HepG2 (cell line): ENCODE measurements around the gene BANP. TPM values are rescaled to one million over a fixed set of nuclear protein-coding genes. Genes with fewer than 3 reads are reported as not detected.
A peak's percentile ranks its signal among the peaks of the same experiment; 100 is the strongest.

Experiments
- ATAC-seq: fragments of 200-7000 bp; cut with Tn5 transposase; 3 replicates; pipeline ENCODE4 v1.9.1; 2020; ENCODE audit warnings: mild to moderate bottlenecking, moderate library complexity
- BruUV-seq: library from RNA; stranded (reverse); fragments of 400-500 nt; replicated peaks from 2 replicates; lab custom pipeline; 2021; lab: Mats Ljungman, UMichigan
- CTCF ChIA-PET: fragments of 300-600 bp; formaldehyde crosslinking; extraction: SDS; loops from one replicate; lab custom pipeline; 2021; ENCODE audit warnings: low total read pairs, inconsistent platforms, low intra/inter-chr PET ratio; lab: Yijun Ruan, JAX
- POLR2A ChIA-PET: fragments of 350-600 bp; sonication (Branson Sonifier 250); formaldehyde crosslinking; loops from one replicate; lab custom pipeline; 2020; ENCODE audit warnings: antibody characterized with exemption, inconsistent platforms; lab: Yijun Ruan, JAX
- DNase-seq: peaks from one replicate; pipeline ENCODE4 v3.0.0-alpha.2; 2015; ENCODE audit warnings: low spot score
- FAIRE-seq: peaks from 3 replicates; lab custom pipeline; 2011; peaks lifted over from hg19 to GRCh38; lab: Jason Lieb, UNC
- H2AFZ ChIP-seq: one replicate; pipeline ENCODE4 v1.6.1; 2011; ENCODE audit warnings: low read length, inconsistent platforms
- H3K27ac ChIP-seq: fragments of 300-600 bp; 3 replicates; pipeline ENCODE4 v1.8.0; 2011; ENCODE audit warnings: mixed run types, mild to moderate bottlenecking, mixed read lengths, low read length, inconsistent platforms; ENCODE audit not compliant: insufficient read depth; ENCODE audit errors: extremely low read length
- H3K27me3 ChIP-seq, 2 experiments: fragments of 200-600 bp in 1 of 2; 2 replicates in 1 of 2; 3 replicates in 1 of 2; pipeline versions ENCODE4 v1.6.0 to v1.8.0; 2011; ENCODE audit warnings: low read length in 2 of 2, mild to moderate bottlenecking in 2 of 2, moderate library complexity in 2 of 2, inconsistent platforms in 1 of 2; ENCODE audit not compliant: insufficient read depth in 2 of 2, control insufficient read depth in 1 of 2
- H3K36me3 ChIP-seq, 2 experiments: fragments of 200-600 bp in 1 of 2; replicated peaks in 1 of 2; 2 replicates in 1 of 2; 3 replicates in 1 of 2; pipeline versions ENCODE4 v1.5.1 to v1.8.0; 2011; ENCODE audit warnings: low read length in 2 of 2, inconsistent platforms in 1 of 2; ENCODE audit not compliant: insufficient read depth in 2 of 2, control insufficient read depth in 1 of 2
- H3K4me1 ChIP-seq: 2 replicates; pipeline ENCODE4 v1.5.1; 2012; ENCODE audit warnings: low read length, inconsistent platforms; ENCODE audit not compliant: insufficient read depth
- H3K4me2 ChIP-seq: 2 replicates; pipeline ENCODE4 v1.6.0; 2011; ENCODE audit warnings: low read depth, low read length, inconsistent platforms
- H3K4me3 ChIP-seq, 3 experiments: fragments of 200-600 bp in 1 of 3; sonication (generic), shearing (Covaris generic) in 1 of 3; replicated peaks in 1 of 3; 2 replicates each; pipeline ENCODE4 v1.5.1; 2011 to 2016; ENCODE audit warnings: low read length in 3 of 3, inconsistent platforms in 2 of 3, low read depth in 2 of 3, mild to moderate bottlenecking in 2 of 3, control low read depth in 1 of 3, mixed read lengths in 1 of 3; ENCODE audit not compliant: insufficient read depth in 1 of 3
- H3K79me2 ChIP-seq: one replicate; pipeline ENCODE4 v1.6.1; 2011; ENCODE audit warnings: low read length, inconsistent platforms; ENCODE audit not compliant: insufficient read depth
- H3K9ac ChIP-seq: 2 replicates; pipeline ENCODE4 v1.6.0; 2011; ENCODE audit warnings: mild to moderate bottlenecking, low read depth, low read length, inconsistent platforms; ENCODE audit not compliant: insufficient read depth
- H3K9me3 ChIP-seq: 2 replicates; pipeline ENCODE4 v1.5.1; 2012; ENCODE audit warnings: mild to moderate bottlenecking, low read length
- H4K20me1 ChIP-seq: 2 replicates; pipeline ENCODE4 v1.6.0; 2011; ENCODE audit warnings: inconsistent platforms, mild to moderate bottlenecking, low read length, moderate library complexity; ENCODE audit not compliant: insufficient read depth
- AGO2 ChIP-seq: fragments of 200-400 bp; formaldehyde crosslinking; optimal IDR thresholded peaks from 2 replicates; pipeline ENCODE3; 2017; ENCODE audit warnings: mild to moderate bottlenecking, low read depth, low read length, moderate library complexity
- MAZ ChIP-seq, 2 experiments: sonication (generic) in 1 of 2; formaldehyde crosslinking in 1 of 2; IDR thresholded peaks; 2 replicates each; pipeline versions ENCODE4 v1.5.0 to v1.6.1; 2012 to 2020; ENCODE audit warnings: low read depth in 2 of 2, mild to moderate bottlenecking in 2 of 2, borderline replicate concordance in 1 of 2, improper control_type of control experiment in 1 of 2, low read length in 1 of 2, missing genetic modification reagents in 1 of 2, moderate library complexity in 1 of 2
- POGZ ChIP-seq: sonication (generic); formaldehyde crosslinking; IDR thresholded peaks from 2 replicates; pipeline ENCODE4 v1.4.0; 2020; ENCODE audit warnings: mild to moderate bottlenecking, missing genetic modification reagents
- TRAFD1 ChIP-seq: sonication (generic); formaldehyde crosslinking; IDR thresholded peaks from 2 replicates; pipeline ENCODE4 v1.5.1; 2020; ENCODE audit warnings: missing genetic modification reagents, mild to moderate bottlenecking, borderline replicate concordance
- ZBTB43 ChIP-seq: sonication (generic); formaldehyde crosslinking; conservative IDR thresholded peaks from 2 replicates; pipeline ENCODE4 v1.4.0; 2020; ENCODE audit warnings: missing genetic modification reagents
- ZNF747 ChIP-seq: sonication (generic); formaldehyde crosslinking; IDR thresholded peaks from 2 replicates; pipeline ENCODE4 v1.8.1; 2023; ENCODE audit warnings: missing genetic modification reagents, mild to moderate bottlenecking, borderline replicate concordance
- WGBS: methylation state at CpG from one replicate; pipeline ENCODE4 v1.1.6; 2017; ENCODE audit warnings: low lambda C conversion rate; 5-methylcytosine and 5-hydroxymethylcytosine counted together
- in situ Hi-C: cut with HindIII; loops from 2 replicates; pipeline ENCODE4 v1.10.0; 2017; ENCODE audit warnings: low pct_unique_long_range_greater_than_20kb; ENCODE audit not compliant: extremely low pct_ligation_motif_present
- intact Hi-C: fragments of 100-400 bp; cut with micrococcal nuclease; formaldehyde crosslinking; loops from one replicate; pipeline ENCODE4 v1.10.0; 2022; ENCODE audit not compliant: unreplicated experiment
- polyA plus RNA-seq, 8 experiments: library from polyadenylated mRNA; depleted of rRNA in 3 of 8; stranded (reverse) in 7 of 8; unstranded in 1 of 8; fragments of >200 nt; fragmentation: Illumina TruSeq in 4 of 8; extraction: Trizol in 4 of 8; gene quantifications; 2 replicates each; pipeline versions ENCODE4 v1.2.1 to v1.2.3, GENCODE V29; 2011 to 2016; ENCODE audit warnings: low read depth in 4 of 8, missing spikeins in 1 of 8, mixed read lengths in 1 of 8; ENCODE audit not compliant: insufficient read depth in 1 of 8
- total RNA-seq, 5 experiments: library from RNA; depleted of rRNA; stranded (reverse); fragments of >200 nt; fragmentation: Illumina TruSeq; extraction: Trizol; gene quantifications; 2 replicates each; pipeline ENCODE4 v1.2.3, GENCODE V29; 2016; ENCODE audit warnings: low read depth in 1 of 5
- TF ChIP-seq, protein P1 (sequence below): sonication (generic); formaldehyde crosslinking; IDR thresholded peaks from 2 replicates; pipeline ENCODE4 v1.8.1; 2023; ENCODE audit warnings: mild to moderate bottlenecking, inconsistent platforms, moderate library complexity, missing genetic modification reagents, borderline replicate concordance
- TF ChIP-seq, protein P2 (sequence below): sonication (generic); formaldehyde crosslinking; IDR thresholded peaks from 2 replicates; pipeline ENCODE4 v1.4.0; 2020; ENCODE audit warnings: missing genetic modification reagents

Gene BANP
- total and polyA plus RNA-seq, 2 of the 13 experiments (the other 11 are each of a cell fraction or from before 2014, with no cell fraction given): 20.2 to 23.8 TPM

DNA sequence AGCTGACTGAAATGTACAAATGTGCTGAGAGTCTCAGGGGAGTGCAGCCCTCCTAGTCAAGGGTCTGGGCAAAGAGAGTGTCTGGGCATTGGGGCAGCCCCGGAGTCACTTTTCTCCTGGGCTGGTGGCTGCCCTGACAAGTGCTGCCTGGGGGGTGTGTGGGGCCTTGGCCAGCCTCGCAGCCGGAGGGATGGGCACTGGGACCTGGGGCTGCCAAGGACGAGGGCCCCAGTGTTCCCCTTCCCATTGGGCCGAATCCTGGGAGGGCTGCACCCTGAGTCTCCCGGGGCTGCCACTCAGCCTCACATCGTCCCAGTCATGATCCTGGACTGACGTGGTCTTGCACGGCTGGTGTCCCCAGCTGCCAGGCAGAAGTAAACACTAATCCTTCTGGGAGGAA is 132.3 kb downstream of the BANP start:
- ChIA-PET CTCF (no interaction called here), POLR2A (no interaction called here)
- Histone ChIP-seq H3K27ac (no peak overlapping the region), H3K4me1 (no peaks in the 10 kb centered on the region), H3K4me3 (no peak overlapping the region), H3K36me3 (peaks cover 0 to 4% of the 10 kb centered on the region in 2 experiments; a peak in 2 of 5 replicates), H2AFZ (no peak overlapping the region), H3K9ac (no peak overlapping the region), H3K79me2 (no peaks in the 10 kb centered on the region), H3K4me2 (no peak overlapping the region), H3K9me3 (no peaks in the 10 kb centered on the region), H3K27me3 (no peaks in the 10 kb centered on the region), H4K20me1 (no peaks in the 10 kb centered on the region)
- in situ Hi-C loops: no loop called here
- no peak for FAIRE-seq
- 90% methylated on average over 6 of the region's 9 CpGs for WGBS
- intact Hi-C loops: no loop called here
- ATAC-seq: no peak; the same call in 2 of the 3 replicates
- no peak for DNase-seq
- BruUV-seq: no TSS peak
- TF ChIP-seq ZBTB43 (CRISPR knock-in tag): no peak
- TF ChIP-seq, protein P1, sequence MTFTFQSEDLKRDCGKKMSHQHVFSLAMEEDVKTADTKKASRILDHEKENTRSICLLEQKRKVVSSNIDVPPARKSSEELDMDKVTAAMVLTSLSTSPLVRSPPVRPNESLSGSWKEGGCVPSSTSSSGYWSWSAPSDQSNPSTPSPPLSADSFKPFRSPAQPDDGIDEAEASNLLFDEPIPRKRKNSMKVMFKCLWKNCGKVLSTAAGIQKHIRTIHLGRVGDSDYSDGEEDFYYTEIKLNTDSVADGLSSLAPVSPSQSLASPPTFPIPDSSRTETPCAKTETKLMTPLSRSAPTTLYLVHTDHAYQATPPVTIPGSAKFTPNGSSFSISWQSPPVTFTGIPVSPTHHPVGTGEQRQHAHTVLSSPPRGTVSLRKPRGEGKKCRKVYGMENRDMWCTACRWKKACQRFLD (CRISPR knock-in tag): no peak
- TF ChIP-seq MAZ (IDR thresholded peaks at IDR 0.05; ENCODE audit: borderline replicate concordance, low read depth, low read length): no peak
- TF ChIP-seq MAZ (CRISPR knock-in tag; IDR thresholded peaks at IDR 0.05; ENCODE audit: low read depth): no peak
- no peak for TF ChIP-seq TRAFD1
- no peak for TF ChIP-seq POGZ (CRISPR knock-in tag)
- TF ChIP-seq, protein P2, sequence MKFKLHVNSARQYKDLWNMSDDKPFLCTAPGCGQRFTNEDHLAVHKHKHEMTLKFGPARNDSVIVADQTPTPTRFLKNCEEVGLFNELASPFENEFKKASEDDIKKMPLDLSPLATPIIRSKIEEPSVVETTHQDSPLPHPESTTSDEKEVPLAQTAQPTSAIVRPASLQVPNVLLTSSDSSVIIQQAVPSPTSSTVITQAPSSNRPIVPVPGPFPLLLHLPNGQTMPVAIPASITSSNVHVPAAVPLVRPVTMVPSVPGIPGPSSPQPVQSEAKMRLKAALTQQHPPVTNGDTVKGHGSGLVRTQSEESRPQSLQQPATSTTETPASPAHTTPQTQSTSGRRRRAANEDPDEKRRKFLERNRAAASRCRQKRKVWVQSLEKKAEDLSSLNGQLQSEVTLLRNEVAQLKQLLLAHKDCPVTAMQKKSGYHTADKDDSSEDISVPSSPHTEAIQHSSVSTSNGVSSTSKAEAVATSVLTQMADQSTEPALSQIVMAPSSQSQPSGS (CRISPR knock-in tag): no peak
- TF ChIP-seq ZNF747 (CRISPR knock-in tag): no peak
- TF ChIP-seq AGO2: peak; percentile 57
